Fibroblast of upper back skin (primary cell): ENCODE data around the gene ERAL1.
"Not testable (repeated sequence)": the region's sequence is repeated elsewhere in the genome, so short reads cannot be mapped to it uniquely, and the experiment has no call there.

ENCODE experiments used
- DNase-seq: peaks from one replicate; pipeline ENCODE4 v3.0.0-alpha.2; 2013

Gene ERAL1

GRCh38 chr17:28901866-28902818 is 47.3 kb downstream of the ERAL1 start:
- DNase-seq = no peak

DNA sequence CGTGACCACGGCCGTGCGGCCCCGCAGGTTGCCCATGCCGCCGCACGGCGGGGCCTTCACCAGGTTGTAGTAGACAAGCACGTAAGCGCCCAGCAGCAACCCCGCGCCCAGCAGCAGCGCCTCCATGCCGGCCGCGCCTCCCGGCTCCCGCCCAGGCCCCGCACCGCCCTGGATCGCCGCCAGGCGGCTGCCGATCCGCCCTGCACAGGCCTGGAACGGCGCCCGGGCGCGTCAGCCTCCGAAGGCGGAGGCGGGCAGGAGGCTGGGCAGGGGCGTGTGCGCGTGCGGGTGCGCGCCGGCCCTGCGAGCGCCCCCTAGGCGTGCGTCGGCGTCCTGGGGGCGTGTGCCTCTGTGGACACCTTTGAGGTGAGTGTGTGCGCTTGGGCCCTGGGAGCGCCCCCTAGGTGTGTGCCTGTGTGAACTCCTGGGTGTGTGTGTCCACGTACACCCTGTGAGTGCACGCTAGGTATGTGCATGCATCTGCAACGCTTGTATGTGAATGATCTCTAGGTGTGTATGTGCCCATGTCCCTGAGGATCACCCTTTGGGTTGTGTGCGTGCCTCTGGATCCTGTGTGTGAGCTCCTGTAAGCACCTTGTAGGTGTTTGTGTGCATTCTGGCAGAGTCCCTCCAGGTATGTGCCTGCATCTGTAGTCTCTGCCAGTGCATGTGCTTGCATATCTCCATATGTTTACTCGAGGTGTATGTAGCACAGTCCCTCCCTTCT is 48.2 kb downstream of the ERAL1 start, which contains the start of gene DHRS13:
DHRS13 (minus strand) TSS at position 261 of the 727 bp plus-strand sequence; CDS start at position 126, 135 bp downstream.
- DNase-seq = peak; percentile 86

DNA sequence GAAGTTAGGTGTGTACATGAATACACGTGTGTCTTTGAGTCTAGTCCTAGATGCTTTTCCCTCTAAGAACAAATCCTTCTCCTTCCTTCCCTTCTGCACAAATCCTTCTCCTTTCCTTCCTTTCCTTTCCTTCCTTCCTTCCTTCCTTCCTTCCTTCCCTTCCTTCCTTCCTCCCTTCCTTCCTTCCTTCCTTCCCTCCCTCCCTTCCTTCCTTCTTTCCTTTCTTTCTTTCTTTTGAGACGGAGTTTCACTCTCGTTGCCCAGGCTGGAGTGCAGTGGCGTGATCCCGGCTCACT is 48.7 kb downstream of the ERAL1 start:
- not testable (repeated sequence) for DNase-seq

GRCh38 chr17:28904800-28905199 is 50.0 kb downstream of the ERAL1 start:
- no peak for DNase-seq

- no peak for DNase-seq
Observed at GRCh38 chr17:28906276-28906675, 51.5 kb downstream of the ERAL1 start.

DNA sequence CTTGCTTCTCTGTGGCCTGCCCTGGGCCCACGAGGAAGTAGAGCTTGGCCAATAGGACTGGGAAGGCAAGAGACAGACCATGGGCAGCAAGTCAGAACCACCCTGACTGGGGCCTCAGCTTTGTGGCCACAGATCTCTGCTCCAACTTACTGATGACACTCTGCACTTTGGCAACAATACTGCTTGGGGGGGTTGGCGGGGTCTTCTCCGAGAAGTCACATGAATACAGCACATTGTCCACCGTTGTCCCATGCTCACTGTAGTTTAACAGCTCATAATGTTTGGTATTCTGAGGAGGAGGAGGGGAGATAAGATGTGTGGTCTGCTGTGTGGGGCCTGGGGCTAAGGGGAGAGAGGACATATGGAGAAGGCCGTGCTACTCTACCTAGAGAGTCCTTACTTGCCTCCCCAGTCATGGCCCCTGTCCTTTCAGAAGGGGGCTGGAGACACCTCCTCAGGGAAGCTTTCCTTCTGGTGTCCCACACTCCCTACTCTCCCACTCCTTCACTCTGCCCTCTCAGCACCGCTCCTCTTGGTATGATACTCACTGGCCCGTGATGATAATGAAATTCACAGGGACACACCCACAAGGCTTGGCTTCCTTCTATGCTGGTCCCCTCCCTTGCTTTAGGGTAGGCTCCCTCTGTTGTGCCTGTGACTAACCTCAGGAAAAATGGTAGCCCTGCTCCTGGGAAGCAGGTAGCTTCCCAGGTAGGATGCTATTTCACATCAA is 52.1 kb downstream of the ERAL1 start:
- DNase-seq = no peak

- no peak for DNase-seq
Observed at GRCh38 chr17:28907709-28908475, 53.1 kb downstream of the ERAL1 start.

DNA sequence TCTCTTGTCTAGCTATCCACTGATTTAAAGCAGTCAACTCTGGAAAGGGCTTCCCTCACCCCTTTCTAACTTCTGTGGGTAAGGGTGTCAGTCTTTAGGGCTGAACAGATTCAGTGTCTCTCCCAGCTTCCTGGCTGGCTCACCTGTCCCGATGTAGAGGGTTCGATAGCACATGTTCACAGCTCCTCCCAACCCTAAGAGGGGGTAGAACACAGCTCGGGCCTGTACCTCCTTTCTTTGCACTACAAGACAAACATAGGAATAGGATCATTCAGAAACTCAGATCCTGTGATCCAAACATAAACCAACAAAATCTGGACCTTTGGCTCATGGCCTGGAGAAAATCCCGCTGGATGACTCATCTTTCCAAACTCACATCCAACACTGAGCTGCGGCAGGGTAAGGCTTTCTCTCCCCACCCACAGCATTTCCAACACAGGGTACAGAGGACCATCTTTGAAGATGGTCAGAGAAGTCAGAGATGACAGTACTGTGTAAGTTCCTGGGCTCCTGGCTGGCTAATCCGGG is 53.9 kb downstream of the ERAL1 start:
- peak; percentile 62 for DNase-seq

DNA sequence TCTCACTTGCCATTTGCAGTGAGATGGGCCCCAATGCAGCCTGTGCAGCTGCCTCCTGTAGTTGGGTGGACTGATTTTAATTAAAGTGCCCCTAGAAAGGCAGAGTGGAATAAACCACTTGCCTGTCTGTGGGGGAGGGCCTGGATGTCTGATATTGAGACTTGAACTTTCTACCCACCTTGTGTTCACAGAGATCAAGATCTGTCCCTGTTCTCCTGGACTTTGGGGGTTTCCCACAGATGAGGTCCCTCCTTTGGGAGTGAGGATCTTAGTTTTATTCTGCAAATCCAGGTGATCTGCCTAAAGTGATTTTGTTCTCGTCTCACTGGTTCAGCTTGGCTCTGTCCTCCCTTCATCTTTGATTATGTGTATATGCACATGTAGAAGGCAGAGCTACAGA is 55.7 kb downstream of the ERAL1 start:
- DNase-seq = no peak
